ENCODE data around the gene TNFRSF25.

Gene TNFRSF25

GRCh38 chr1:6491966-6492365 is 26.0 kb upstream of the TNFRSF25 start:
- TF ChIP-seq CTCF (IDR thresholded peaks at IDR 0.05; ENCODE audit: insufficient read depth, low read length, poor library complexity, severe bottlenecking) = no peak
- no peak for DNase-seq (ENCODE audit: extremely low read depth, insufficient read length)
- no peaks in the 10 kb centered on the region; the same call in 1 of the 2 replicates for H3K27me3 ChIP-seq (replicated peaks; ENCODE audit: control insufficient read depth, insufficient read depth, low read length)
- no peaks in the 10 kb centered on the region for H3K36me3 ChIP-seq (ENCODE audit: control insufficient read depth, insufficient read depth, low read length)
- H3K4me3 ChIP-seq (replicated peaks; ENCODE audit: low read depth, low read length) = no peak overlapping the region

GRCh38 chr1:6491480-6491962 is 25.5 kb upstream of the TNFRSF25 start, which contains the start of gene PLEKHG5:
Gene PLEKHG5, minus strand, starts transcription at chr1:6491667. Its CDS starts 14,096 bp downstream, at chr1:6477571.
- no peak for DNase-seq (ENCODE audit: extremely low read depth, insufficient read length)
- H3K4me3 ChIP-seq (replicated peaks; ENCODE audit: low read depth, low read length) = peak within 1 kb of the TSS; percentile 80
- no peak for TF ChIP-seq CTCF (IDR thresholded peaks at IDR 0.05; ENCODE audit: insufficient read depth, low read length, poor library complexity, severe bottlenecking)
- H3K36me3 ChIP-seq (ENCODE audit: control insufficient read depth, insufficient read depth, low read length) = no peaks in the 10 kb centered on the region
- H3K27me3 ChIP-seq (replicated peaks; ENCODE audit: control insufficient read depth, insufficient read depth, low read length) = no peaks in the 10 kb centered on the region; the same call in 1 of the 2 replicates

- Histone ChIP-seq H3K27me3 (replicated peaks; ENCODE audit: control insufficient read depth, insufficient read depth, low read length) (no peaks in the 10 kb centered on the region; the same call in 1 of the 2 replicates), H3K36me3 (ENCODE audit: control insufficient read depth, insufficient read depth, low read length) (no peaks in the 10 kb centered on the region), H3K4me3 (replicated peaks; ENCODE audit: low read depth, low read length) (peak overlapping the region; percentile 80)
- DNase-seq (ENCODE audit: extremely low read depth, insufficient read length) = no peak
- TF ChIP-seq CTCF (IDR thresholded peaks at IDR 0.05; ENCODE audit: insufficient read depth, low read length, poor library complexity, severe bottlenecking) = no peak
Measured at GRCh38 chr1:6491081-6491449, 25.1 kb upstream of the TNFRSF25 start.

GRCh38 chr1:6490181-6491080 is 24.5 kb upstream of the TNFRSF25 start:
- DNase-seq (ENCODE audit: extremely low read depth, insufficient read length) = peak; percentile 83
- Histone ChIP-seq H3K36me3 (ENCODE audit: control insufficient read depth, insufficient read depth, low read length) (no peaks in the 10 kb centered on the region), H3K4me3 (replicated peaks; ENCODE audit: low read depth, low read length) (peak overlapping the region; percentile 80), H3K27me3 (replicated peaks; ENCODE audit: control insufficient read depth, insufficient read depth, low read length) (no peaks in the 10 kb centered on the region; the same call in 1 of the 2 replicates)
- no peak for TF ChIP-seq CTCF (IDR thresholded peaks at IDR 0.05; ENCODE audit: insufficient read depth, low read length, poor library complexity, severe bottlenecking)

- DNase-seq (ENCODE audit: extremely low read depth, insufficient read length) = peak; percentile 80
Measured at GRCh38 chr1:6489799-6490180, 23.8 kb upstream of the TNFRSF25 start.

More at GRCh38 chr1:6489799-6490180, 23.8 kb upstream of the TNFRSF25 start:
- Histone ChIP-seq H3K4me3 (replicated peaks; ENCODE audit: low read depth, low read length) (peak overlapping the region; percentile 80), H3K27me3 (replicated peaks; ENCODE audit: control insufficient read depth, insufficient read depth, low read length) (no peaks in the 10 kb centered on the region; the same call in 1 of the 2 replicates), H3K36me3 (ENCODE audit: control insufficient read depth, insufficient read depth, low read length) (no peaks in the 10 kb centered on the region)
- TF ChIP-seq CTCF (IDR thresholded peaks at IDR 0.05; ENCODE audit: insufficient read depth, low read length, poor library complexity, severe bottlenecking) = peak; percentile 99

All from GM06990 (cell line).